HL-60 (cell line): ENCODE measurements around the gene STOX2.

Experiments
- POLR2AphosphoS5 ChIP-seq: IDR thresholded peaks from 2 replicates; pipeline ENCODE4 v1.6.1; 2012; ENCODE audit warnings: low read depth
- TF ChIP-seq, protein P1 (sequence below): IDR thresholded peaks from one replicate; pipeline ENCODE4 v1.5.1; 2011; ENCODE audit warnings: low read length, control low read depth, inconsistent platforms; ENCODE audit not compliant: insufficient read depth

DNA sequence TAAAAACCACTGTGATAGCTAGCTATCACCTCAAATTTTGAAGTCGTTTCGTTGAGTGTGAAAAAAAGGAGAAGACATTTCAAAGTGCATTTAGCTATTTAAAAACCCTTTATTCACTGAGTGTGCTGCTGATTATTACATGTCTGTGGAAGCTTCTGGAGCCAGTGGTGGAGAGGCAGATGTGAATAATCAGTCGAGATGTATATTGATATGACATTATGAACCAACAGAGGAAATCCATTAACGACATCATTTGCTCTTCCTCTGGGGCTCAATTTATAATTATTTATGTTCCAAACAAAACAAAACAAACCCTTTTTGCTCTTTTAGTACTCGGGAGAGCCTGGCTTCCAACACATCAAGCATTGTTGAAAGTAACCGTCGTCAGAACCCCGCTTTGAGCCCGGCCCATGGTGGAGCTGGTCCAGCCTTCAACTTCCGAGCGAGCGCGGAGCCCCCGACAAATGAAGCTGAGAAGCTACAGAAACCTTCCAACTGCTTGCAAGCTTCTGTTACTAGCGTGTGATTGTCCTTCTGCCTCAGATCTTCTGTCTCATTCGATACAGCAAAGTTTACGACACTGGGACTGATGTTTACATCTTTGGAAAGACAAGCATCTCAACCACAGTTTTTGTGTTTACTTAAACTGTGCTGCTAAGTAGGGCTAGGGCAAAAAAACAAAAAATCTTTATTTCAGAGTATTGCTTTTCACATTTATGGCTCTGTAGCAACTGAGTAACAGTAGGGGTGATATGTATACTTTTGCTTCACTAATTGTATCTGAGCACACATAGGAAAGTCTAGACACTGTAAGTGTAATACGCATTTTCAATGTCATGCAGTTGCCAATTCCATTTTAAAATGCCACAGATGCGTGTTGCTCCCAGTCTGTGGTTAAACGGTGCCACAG is 111.9 kb downstream of the STOX2 start:
- TF ChIP-seq, protein P1, sequence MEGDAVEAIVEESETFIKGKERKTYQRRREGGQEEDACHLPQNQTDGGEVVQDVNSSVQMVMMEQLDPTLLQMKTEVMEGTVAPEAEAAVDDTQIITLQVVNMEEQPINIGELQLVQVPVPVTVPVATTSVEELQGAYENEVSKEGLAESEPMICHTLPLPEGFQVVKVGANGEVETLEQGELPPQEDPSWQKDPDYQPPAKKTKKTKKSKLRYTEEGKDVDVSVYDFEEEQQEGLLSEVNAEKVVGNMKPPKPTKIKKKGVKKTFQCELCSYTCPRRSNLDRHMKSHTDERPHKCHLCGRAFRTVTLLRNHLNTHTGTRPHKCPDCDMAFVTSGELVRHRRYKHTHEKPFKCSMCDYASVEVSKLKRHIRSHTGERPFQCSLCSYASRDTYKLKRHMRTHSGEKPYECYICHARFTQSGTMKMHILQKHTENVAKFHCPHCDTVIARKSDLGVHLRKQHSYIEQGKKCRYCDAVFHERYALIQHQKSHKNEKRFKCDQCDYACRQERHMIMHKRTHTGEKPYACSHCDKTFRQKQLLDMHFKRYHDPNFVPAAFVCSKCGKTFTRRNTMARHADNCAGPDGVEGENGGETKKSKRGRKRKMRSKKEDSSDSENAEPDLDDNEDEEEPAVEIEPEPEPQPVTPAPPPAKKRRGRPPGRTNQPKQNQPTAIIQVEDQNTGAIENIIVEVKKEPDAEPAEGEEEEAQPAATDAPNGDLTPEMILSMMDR, result no peak
- no peak for TF ChIP-seq POLR2AphosphoS5
